GM21529 (cell line): ENCODE data around the gene SNX18.

ENCODE experiments used
- ATAC-seq: cut with Tn5 transposase; IDR thresholded peaks from one replicate; pipeline ENCODE4 v1.9.1; 2021; ENCODE audit not compliant: unreplicated experiment

The SNX18 gene

DNA sequence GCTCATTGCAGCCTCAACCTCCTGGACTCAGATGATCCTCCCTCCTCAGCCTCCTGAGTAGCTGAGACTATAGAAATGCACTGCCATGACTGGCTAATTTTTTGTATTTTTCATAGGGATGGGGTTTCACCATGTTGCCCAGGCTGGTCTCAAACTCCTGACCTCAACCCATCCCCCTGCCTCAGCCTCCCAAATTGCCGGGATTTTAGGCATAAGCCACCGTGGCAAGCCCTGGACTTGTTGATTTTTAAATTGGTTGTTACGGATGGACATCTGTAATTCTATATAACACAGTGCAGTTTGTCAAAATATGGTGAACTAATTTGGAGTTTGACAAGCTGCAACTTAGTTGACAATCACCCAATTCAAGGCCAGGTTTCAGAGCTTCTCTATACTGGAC, 22.7 kb downstream of the SNX18 start:
- ATAC-seq: no peak

DNA sequence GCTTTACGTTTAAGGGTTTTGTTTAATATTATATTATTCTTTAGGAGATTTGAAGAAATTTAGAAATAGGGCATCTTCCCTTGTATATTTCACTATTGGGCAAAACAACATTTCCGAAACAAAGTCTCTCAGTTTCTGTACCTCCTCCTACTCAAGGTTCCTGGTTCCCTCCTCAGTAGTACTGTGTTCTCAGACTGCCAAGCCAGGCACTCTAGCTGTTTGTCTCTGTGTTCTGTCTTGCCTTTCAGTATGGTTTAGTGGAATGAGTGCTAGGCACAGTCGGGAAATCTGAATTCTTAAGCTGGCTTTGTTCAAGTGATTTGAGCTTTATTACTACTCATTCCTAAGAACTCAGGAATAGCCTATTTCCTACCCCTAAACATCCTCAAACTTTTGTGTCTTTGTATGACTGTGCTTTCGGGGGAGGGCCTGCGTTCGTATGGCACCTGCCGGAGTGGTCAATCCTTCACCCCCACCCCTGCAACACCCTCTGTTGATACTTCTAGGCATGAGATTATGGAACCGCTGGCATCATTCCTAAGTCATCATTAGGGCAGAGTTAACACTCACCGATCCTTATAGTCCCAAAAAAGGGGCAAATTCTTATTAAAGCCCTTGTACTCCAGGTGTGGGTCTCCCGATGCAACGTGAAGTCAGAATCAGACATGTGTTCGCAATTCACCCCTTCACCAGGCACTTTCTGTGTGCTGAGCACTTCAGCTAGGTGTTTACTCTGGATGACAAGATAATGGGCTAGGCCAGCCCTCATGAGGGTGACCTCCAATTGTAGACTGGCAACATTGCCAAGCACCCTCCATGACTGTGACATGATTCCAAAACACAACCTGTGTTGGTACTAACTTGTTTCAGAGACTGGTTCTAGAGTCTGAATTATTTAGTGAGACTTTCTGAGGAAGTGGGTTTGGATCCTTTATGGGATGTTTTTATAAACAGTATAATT, 24.5 kb downstream of the SNX18 start:
- no peak for ATAC-seq

DNA sequence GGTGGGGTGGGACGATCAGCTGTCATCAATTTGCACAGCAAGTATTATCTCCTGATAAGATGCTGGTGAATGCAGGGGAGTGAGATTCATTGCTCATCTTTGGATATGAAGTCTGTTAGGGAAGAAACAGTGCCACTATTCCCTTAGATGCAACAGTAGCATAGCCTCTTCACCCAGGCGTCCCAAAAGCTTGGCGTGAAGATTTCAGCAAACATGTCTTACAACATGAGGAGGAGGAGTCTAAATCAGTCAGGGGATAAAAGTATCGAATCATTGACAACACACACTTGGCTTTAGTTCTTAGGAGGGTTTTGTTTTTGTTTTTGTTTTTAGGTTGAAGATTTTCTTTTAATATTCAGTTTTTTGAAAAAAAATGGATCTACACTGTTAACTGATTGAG, 26.5 kb downstream of the SNX18 start:
- ATAC-seq: no peak

DNA sequence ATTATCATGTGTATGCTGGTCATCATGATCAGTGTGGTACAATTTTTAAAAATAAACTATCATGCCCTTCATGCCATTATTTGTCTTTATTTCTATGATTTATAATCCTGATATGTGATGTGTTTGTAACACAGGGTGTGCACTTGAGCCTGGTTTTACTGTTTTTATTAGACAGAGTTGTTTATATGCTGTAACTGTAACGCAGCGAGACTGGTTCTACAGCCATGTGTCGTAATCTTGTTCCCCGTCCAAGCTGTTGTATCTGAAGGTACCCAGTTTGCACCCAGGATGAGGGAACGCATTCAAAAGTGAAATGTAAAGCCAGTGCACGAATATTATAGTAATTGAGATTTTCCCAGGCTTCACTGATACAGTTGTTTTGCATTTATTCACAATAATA, 28.2 kb downstream of the SNX18 start:
- ATAC-seq: no peak

DNA sequence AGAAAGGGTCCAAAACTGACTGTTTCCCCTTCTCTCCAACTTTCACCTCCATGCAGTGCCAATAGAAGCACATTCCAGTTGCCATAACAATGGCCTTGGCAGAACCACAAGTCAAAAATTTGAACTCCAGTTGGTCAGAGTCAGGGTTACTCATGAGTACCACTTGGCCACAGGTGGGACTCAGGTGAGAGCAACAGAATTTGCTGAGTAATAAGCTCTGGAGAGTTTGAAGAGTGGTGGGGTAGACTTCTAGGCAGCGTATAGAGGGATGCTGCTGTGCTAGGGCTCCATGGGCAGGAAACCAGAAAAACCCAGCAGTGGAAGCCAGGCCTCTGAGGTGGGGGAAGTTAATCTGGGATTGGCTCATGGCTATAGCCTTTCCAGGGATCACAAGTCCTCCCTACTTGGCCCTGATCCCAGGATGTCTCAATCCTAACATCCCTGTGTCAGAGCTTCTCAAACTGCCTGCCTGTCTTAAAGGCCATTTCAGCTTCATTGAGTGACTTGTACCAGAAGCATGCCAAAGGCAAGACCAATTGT, 30.2 kb downstream of the SNX18 start:
- no peak for ATAC-seq

DNA sequence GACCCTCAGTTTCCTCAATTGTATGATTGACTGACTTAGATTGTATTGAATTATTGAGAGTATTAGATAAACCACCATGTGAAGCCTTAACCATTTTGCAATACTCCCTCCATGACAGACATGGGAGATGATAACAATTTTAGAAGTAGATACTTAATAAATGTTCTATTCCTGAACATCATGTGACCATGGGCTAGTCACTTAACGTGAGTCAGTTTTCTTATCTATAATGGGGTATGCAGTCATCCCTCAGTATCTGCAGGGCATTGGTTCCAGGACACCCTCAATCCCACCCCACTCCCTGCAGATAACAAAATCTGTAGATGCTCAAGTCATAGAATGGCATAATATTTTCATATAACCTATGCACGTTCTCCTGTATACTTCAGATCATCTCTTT, 31.0 kb downstream of the SNX18 start:
- ATAC-seq: no peak

DNA sequence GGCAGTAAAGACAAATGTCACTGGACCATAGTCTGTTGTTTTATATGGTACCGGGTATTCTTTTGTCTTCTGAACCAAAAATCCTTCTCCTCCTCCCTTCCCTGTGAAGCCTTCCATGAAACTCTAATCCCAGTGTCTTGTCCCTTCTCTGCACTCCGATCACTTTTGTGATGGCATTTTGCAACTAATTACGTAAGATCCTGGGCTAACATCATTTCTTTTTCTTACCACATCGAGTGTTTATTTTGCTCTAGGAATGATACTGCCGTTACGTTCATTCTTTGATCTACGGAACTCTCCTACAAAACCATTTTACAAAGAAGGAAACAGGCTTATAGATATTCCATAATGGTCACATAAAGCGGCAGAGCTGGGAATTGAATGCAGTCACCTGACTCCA, 33.7 kb downstream of the SNX18 start:
- ATAC-seq: no peak

DNA sequence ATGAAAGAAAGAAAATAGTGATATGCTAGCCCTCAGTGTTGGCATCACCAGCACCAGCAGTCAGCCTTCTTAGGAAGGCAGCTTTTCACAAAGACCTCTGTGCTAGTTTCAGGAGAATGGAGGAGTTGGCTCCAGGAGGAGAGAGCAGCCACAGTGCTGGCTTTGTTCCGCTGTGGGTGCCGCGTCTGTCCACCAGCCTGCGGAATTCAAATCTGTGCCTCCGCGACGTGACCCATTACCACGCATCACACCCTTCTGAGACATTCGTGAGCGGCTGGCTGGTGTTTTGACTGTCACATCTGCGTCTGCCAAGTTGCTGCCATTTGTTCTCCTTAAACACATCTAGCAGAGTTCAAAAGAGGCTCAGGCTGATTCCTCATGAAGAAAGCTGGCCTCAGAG, 34.4 kb downstream of the SNX18 start:
- ATAC-seq: no peak

DNA sequence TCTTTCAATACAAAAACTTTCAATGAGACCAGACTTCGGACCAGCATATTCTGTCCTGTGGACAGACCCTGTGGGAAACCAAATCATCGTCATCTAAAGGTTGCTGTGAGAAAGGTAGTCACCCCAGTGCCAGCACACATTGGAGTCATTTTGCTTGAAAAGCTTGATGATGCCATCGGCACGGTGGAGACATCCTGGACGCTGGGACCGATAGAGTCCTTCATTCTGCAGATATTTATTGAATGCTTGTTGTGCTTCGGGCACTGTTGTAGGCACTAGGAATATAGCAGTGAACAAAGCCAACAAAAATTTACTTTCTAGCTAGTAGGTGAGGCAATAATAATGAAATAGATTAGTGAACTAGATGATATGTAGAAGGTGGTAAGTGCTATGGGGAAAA, 34.9 kb downstream of the SNX18 start:
- ATAC-seq: no peak

DNA sequence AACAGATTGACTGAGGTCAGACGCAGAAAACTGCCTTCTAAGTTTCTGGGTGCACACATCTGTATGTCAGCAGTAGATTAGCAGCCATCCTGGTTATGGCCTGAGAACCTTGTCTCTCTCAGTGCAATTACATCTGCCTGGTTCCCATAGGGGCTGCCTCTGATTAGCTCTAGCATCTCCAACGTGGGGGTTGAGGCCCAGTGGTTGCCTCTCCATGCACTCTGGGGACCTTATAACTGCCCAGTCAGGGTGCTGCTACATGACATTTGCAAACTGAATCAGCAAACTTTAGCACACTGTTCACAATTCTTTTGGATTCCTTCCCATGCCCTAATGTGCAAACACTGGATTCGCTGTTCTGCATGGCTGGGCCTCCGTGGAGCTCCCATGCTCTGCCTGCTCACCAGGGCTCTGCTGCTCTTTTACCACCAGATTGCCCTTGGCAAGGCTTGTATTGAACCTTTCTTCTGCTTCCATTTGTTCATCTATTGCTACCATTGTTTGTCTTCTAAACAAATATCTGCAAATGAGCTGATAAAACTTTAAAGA, 36.2 kb downstream of the SNX18 start:
- ATAC-seq: no peak

DNA sequence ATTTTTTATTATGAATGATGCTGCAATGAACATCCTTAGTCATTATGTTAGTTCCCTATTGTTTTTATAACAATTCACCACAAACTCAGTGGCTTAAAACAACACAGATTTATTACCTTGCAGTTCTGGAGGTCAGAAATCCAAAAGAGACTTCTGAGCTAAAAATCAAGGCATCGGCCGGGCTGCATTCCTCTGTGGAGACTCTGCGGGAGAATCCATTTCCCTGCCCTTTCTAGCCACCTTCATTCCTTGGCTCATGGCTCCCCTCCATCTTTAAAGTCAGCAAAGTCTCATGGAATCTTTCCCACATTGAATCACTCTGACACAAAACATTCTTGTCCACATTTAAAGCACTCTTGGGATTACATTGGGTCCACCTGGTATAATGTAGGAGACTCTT, 38.6 kb downstream of the SNX18 start:
- ATAC-seq: no peak

DNA sequence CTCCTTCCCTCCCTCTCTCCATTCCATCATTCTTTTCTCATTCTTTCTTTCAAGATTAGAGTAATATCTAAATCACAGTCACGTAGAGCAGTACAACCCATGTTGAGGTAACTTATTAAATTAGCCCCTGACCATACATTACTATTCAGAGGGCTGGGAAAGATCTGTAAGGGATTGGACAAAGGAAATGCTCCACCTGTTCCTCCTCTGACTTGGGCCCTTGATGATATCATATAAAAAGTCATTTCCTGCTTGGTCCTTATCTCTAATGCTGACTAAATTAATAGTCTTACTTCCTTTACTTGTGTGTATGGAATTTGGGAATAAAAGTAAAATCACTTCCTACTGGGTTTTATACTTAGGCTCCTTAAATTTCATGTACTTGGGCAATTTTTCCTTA, 40.8 kb downstream of the SNX18 start:
- no peak for ATAC-seq

DNA sequence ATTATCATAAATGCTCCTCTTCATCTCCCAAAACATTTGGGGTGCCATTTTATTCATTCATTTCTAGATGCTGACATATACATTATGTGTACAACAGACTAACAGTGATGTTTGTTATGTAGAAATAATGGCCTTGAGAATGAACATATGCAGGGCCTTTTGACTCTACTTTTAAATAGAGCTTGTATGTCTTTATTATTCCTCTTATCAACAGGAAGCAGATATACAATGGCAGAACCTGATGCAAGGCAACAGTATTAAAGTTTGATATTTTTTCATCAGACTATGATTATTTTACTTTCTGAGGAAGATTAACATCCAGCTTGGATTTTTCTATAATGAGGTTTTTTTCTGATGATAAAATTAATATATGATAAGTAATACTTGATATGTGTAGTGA, 44.1 kb downstream of the SNX18 start:
- ATAC-seq: no peak

DNA sequence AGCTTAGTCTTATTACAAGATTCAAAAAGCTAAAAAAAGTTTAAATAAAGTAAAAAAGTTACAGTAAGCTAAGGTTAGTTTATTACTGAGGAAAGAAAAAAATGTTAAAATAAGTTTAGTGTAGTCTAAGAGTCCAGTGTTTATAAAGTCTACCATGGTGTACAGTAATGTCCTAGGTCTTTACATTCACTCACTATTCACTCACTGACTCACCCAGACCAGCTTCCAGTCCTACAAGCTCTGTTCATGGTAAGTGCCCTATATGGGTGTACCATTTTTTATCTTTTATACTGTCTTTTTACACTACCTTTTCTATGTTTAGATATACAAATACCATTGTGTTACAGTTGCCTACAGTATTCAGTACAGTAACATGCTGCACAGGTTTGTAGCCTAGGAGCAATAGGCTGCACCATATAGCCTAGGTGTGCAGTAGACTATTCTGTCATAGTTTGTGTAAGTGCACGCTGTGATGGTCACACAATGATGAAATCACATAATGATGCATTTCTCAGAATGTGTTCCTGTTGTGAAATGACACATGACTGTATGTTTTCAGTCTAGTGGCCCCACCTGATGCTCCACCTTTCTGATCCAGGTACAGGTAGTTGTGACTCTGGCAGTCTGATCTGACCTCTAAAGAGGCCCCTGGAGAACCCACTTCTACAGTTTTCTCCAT, 45.7 kb downstream of the SNX18 start:
- no peak for ATAC-seq

DNA sequence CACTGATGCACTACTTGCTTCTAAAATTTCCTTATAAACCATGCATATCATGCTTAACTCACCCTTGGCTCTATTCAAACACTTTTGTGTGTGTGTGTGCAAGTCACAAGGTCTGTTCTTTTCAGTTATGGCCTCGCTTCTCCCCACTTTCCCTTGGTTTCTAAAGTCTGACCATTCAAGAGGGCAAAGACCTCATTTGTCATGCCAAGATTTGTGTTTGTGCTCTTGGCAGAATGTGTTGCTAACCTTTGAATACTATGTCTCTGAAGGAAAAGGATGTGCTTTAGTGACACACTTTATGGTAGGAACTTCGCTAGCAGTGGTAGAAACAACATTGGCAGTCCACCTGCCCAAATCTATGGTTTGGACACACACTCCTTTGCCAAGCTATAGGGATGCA, 50.4 kb downstream of the SNX18 start:
- ATAC-seq: no peak

DNA sequence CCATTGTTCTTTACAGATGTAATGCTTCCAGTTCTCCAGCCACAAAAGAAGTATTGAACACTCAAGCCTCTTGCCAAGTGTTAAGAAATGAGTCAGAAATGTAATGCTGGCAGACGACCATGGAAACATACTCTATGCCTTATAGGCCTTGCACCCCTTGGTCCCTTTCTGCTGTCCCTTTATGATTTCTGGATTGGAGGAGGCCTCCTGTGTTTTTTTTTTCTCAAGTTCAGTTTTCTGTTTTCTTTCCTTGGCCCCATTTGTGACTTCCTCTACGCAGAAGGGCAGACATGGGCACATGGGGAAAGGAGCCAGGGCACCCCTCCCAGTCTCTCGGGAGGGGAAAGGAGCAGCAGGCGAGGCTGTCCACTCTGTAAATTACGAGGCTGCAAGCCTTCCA, 53.4 kb downstream of the SNX18 start:
- no peak for ATAC-seq

DNA sequence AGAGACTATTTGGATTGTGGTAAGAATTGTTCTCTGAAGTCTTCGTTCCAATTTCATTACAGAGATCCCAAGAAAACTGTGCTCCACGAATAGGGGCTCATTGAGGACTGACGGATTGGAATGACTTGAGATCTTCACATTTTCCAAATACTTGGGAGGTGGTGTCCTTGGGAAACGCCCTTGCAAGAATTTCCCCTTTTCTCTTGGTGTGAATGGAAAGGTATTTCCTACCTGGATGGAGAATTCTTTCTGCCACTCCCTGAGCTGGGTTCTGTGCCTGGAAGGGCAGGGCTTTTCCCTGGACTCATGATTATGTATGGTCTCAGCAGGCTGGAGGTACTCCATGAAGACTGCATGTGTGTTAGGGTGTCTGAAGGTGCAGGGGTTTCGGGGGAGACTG, 53.9 kb downstream of the SNX18 start:
- no peak for ATAC-seq

DNA sequence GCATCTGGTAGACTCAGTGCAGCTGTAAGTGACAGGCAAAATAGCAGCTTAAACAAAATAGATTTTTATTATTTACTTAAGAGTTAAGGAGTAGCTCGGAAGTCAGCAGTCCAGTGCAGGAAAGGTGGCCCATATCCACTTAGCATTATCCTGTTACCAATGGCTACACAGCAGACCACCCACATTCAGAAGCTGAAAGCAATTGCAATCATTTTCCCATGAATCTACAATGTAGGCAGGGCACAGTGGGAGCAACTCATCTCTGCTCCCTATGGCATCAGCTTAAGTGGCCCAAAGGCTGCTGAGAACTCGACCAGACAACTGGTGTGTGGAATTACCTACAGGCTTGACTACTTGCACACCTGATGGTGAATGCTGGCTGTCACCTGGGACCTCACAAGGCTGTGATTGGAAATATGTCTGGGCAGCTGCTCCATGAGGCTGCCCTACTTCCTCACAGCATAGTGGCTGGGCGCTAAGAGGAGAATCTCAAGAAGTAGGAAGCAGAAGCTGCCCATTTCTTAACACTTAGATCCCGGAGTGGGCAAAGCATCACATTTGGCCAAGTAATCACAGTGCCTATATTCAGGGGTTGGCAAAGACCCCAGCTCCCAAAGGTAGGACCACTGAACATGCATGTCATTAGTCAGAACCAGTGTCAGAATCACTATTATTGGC, 56.4 kb downstream of the SNX18 start:
- no peak for ATAC-seq

DNA sequence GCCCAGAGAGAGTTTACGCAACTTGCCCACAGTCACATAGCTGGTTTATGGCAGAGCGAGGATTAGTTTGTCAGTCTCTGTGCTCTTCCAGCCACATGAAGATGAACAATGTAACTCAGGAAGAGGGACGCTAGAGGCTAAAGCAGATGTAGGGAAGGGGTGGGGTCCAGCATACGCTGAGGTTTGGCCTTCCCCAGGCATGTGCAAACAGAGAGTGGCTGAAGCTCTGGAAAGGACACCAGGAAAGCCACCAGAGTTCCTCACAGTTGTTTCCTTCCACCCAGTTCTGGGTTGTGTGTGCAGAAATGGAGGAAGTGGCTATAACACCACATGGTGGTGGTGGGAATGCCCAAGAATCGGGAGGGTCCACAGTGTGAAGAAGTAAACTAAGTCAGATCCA, 60.0 kb downstream of the SNX18 start:
- no peak for ATAC-seq

DNA sequence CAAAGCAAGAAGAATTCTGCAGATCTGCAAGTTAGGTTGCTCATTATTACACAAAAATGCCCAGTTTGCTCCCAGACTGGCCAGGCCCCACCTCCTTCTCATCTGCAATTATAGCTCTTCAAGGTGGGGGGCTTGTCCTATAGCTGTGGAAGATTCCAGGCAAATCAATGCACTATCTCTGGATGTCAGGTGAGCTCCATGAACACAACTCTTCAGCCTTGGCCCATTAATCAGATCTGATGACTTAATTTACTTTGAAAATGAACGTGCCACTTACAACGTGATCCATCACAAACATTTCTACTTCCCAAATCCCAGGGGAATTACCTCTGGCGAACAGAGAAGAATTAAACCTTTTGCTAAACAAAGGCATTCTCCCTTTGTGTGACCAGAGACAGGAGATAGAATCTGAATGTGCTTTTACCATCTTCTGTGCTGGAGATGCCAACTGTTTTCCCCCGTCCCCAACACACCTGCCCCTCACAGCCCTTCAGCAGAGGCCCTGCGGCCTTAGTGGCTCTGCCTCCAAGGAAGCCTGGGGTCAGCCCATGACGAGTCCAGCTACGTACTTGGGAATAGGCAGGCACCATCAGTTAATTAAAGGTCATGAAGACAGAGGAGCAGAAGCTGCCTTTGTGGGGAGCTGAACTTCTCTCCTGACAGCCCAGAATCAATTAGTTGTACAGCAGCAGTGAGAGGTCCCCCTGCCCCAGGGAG, 60.5 kb downstream of the SNX18 start:
- ATAC-seq: no peak
